HG03060 (cell line): Measurements from ENCODE around the gene CLASP2.
"Not testable (repeated sequence)": the region's sequence is repeated elsewhere in the genome, so short reads cannot be mapped to it uniquely, and the experiment has no call there.

Source experiments
- ATAC-seq: cut with Tn5 transposase; IDR thresholded peaks from one replicate; pipeline ENCODE4 v1.9.1; 2021; ENCODE audit warnings: low read depth, moderate number of reproducible peaks; ENCODE audit not compliant: unreplicated experiment

Gene CLASP2

DNA sequence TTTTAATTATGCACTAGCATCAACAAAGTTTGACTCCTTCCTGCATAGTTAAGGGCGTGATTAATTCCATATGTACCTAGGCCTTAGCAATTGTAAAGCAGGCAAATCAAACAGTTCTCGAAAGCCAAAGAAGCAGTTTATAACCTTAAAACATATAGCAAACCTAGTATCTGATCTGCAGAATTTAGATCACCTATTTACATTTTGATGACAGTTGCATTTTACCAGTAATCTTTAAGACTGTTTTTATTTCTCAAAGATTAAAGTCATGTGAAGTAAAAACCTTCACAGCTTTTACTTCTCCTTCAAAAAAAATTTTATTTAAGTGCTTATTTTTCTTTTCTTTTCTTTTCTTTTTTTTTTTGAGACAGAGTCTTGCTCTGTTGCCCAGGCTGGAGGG is 257.0 kb downstream of the CLASP2 start:
- ATAC-seq = no peak

DNA sequence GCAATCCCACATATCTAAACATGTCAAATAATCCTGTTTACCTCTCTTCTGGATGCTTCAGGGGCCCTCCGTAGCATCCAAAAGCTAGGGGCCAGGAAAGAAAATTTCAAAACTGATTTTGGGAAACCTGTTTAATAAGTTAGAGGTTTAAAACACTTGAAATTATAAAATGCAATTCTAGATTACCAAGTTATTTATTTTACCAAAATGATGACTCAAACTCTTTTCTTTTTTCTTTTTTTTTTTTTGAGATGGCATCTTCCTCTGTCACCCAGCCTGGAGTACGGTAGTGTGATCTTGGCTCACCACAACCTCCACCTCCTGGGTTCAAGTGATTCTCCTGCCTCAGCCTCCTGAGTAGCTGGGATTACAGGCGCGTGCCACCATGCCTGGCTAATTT is 258.5 kb downstream of the CLASP2 start:
- not testable (repeated sequence) for ATAC-seq

DNA sequence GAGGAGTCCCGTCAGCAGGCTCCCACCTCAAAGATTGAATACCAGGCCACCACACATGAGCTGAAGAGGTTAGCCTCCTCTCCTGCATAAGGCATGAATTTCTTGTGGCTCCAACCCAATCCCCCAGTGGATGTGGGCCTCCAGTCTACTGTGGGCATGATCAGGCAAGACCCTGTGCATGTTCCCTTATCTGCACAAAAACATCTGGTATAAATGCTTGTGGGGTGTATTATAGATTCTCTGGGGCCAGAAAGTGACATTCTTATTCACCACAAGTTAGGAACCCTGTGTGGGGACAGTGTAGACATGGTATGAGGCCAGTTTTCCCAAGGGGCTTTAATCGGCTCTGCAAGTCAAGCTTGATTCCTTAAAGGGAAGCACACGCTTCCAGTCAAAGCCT is 259.6 kb downstream of the CLASP2 start:
- no peak for ATAC-seq

DNA sequence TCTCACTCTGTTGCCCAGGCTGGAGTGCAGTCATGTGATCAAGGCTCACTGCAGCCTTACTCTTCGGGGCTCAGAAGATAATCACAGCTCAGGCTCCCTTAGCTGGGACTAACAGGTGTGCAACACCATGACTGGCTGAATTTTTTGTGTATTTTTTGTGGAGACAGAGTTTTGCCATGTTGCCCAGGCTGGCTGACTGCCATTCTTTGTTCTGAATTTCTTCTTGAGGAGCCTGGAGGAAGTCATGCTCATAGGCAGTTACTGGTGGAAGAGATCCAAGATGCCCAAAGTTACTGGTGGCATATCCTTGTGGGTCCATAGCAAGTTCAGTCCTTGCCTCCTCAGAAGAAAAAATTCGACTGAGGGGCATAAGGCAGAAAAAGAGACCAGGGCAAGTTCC is 261.3 kb downstream of the CLASP2 start:
- ATAC-seq = no peak

DNA sequence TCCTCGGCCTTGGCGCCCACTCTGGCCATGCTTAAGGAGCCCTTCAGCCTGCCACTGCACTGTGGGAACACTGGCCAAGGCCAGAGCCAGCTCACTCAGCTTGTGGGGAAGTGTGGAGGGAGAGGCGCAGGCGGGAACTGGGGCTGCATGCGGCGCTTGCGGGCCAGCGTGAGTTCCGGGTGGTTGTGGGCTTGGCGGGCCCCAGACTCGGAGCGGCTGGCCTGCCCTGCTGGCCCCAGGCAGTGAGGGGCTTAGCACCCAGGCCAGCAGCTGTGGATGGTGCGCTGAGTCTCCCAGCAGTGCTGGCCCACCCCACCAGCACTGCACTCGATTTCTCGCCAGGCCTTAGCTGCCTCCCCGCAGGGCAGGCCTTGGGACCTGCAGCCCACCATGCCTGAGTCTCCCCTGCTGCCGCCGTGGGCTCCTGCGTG is 264.7 kb downstream of the CLASP2 start:
- no peak for ATAC-seq

DNA sequence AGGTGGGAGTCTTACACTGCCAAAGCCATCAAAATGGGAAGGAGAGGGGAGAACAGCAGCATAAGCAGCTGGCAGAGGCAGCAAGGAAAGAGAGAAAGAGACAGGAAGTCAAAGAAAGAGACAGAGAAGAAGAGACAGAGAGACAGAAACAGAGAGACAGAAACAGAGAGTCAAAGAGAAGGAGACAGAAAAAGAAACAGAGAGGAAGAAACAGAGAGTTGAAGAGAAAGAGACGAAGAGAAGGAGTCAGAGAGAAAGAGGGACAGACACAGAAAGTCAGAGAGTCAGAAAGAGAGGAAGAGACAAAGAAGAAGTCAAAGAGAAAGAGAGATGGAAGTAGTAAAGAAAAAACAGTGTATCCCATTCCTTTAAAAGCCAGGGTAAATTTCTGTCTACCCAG is 266.1 kb downstream of the CLASP2 start:
- not testable (repeated sequence) for ATAC-seq

DNA sequence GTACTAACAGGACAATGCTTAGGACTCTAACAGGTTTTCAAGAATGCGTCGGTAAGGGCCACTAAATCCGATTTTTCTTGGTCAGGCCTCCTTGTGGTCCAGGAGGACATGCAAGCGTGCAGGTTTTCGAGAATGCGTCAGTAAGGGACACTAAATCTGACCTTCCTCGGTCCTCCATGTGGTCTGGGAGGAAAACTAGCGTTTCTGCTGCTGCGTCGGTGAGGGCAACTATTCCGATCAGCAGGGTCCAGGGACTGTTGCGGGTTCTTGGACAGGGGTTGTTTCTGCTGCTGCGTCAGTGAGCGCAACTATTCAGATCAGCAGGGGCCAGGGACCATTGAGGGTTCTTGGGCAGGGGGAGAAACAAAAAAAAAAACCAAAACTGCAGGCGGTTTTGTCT is 270.1 kb downstream of the CLASP2 start:
- ATAC-seq = no peak

DNA sequence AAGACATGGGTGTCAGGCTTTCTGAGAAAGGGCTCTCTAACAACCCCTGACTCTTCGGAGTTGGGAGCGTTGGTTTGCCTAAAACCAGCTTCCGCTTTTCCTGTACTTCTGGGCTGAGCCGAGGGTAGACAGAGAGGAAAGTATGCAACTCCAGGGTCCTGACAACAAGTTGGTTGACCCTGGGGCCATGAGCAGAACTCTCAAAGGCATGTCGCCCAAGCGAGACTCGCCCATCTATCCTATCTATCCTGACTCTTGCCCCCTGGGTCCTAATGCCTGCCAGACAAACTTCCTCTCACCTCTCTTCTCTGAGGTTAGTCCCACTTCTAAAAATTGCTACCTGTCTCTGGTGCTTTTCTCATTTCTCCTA is 270.8 kb downstream of the CLASP2 start:
- ATAC-seq = not testable (repeated sequence)
